ENCODE data around the gene TEX12.

DNA sequence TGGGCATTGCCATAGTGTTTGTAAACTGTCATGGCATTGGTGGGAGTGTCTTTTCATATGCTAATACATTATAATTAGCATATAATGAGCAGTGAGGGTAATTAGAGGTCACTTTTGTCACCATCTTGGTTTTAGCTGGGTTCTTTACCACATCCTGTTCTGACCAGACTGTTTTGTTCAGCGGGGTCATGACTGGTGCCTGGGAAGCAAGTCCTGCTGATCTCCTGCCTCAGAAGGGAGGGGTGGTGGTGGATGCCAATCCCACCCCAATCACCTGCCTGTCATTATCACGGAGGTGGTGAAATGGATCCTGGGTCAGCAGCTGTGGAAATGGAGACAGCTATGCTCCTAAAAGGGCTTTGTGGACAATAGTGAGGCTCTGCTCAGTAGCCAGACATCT is 34.4 kb upstream of the TEX12 start:
- TF ChIP-seq, protein P1, sequence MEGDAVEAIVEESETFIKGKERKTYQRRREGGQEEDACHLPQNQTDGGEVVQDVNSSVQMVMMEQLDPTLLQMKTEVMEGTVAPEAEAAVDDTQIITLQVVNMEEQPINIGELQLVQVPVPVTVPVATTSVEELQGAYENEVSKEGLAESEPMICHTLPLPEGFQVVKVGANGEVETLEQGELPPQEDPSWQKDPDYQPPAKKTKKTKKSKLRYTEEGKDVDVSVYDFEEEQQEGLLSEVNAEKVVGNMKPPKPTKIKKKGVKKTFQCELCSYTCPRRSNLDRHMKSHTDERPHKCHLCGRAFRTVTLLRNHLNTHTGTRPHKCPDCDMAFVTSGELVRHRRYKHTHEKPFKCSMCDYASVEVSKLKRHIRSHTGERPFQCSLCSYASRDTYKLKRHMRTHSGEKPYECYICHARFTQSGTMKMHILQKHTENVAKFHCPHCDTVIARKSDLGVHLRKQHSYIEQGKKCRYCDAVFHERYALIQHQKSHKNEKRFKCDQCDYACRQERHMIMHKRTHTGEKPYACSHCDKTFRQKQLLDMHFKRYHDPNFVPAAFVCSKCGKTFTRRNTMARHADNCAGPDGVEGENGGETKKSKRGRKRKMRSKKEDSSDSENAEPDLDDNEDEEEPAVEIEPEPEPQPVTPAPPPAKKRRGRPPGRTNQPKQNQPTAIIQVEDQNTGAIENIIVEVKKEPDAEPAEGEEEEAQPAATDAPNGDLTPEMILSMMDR (IDR thresholded peaks at IDR 0.05; ENCODE audit: low read length): no peak
- no peak for TF ChIP-seq EZH2 (IDR thresholded peaks at IDR 0.05; ENCODE audit: borderline replicate concordance, low read length)

Data from OCI-LY1 (cell line).